GM18907 (cell line): ENCODE data around the gene NAP1L1.

ENCODE experiments used
- ATAC-seq: cut with Tn5 transposase; IDR thresholded peaks from one replicate; pipeline ENCODE4 v1.9.1; 2021; ENCODE audit warnings: mild to moderate bottlenecking, moderate library complexity; ENCODE audit not compliant: unreplicated experiment

Gene NAP1L1

DNA sequence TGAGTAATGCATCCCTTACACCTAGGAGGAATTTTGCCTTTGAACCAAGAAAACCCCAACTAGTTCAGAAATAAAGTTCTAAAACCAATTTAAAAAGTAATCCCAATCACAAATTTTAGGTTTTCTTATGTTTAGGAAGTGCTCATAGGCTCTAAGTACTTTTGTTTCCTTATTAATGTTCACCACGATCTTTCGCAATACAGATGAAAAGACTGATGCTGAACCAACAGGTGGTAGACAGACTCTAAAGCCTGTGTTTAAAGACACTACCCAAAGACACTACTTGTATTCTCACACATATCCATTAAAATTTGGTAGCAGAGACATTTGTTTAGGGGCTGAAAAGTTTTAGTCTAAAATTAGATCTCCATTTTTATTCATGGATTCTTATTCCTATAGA, 42.3 kb downstream of the NAP1L1 start:
- no peak for ATAC-seq

DNA sequence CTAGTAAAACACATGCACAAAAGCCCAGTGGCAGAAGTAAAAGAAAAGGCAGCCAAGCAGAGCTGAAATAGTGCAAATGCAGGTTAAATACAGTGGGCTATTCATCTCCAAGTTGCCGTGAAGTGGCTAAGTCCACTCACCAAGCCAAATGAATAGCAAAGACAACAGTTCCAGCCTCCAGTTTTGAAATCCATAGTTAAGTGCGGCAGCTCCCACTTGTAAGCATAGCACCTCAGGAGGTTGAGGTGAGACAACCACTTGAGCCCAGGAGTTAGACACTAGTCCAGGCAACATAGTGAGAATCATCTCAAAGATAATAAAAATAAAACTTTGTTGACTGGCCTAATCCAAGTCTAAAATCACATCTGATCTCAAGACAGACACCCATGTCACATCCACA, 43.1 kb downstream of the NAP1L1 start:
- ATAC-seq, result no peak

DNA sequence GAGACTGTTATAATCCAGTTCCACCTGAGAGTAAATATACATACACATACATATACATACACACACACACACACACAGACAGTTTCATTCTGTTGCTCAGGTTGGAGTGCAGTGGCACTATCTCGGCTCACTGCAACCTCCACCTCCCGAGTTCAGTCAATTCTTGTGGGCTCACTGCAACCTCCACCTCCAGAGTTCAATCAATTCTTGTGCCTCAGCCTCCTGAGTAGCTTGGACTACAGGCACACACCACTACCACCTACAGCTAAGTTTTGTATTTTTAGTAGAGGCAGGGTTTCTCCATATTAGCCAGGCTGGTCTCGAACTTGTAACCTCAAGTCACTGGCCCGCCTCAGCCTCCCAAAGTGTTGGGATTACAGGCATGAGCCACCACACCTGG, 44.0 kb downstream of the NAP1L1 start:
- ATAC-seq, result no peak

DNA sequence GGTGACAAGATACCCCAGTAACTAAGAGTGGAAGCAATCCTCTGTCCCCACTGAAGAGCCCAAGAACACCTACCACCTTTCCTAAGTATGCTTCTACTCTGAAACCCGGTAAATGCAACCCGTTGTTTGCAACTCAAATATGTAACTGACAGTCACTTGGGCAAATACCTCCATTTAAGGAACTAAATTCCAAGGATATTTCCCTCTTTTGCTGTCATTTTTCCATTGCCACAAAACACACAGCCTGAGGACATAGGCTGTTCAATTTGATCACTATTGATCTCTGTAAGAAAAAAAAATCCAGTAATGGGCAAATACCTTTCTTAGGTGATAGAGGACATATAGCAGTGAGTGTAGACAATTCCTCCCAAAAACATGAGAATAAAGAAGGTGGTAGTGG, 46.3 kb downstream of the NAP1L1 start:
- no peak for ATAC-seq

DNA sequence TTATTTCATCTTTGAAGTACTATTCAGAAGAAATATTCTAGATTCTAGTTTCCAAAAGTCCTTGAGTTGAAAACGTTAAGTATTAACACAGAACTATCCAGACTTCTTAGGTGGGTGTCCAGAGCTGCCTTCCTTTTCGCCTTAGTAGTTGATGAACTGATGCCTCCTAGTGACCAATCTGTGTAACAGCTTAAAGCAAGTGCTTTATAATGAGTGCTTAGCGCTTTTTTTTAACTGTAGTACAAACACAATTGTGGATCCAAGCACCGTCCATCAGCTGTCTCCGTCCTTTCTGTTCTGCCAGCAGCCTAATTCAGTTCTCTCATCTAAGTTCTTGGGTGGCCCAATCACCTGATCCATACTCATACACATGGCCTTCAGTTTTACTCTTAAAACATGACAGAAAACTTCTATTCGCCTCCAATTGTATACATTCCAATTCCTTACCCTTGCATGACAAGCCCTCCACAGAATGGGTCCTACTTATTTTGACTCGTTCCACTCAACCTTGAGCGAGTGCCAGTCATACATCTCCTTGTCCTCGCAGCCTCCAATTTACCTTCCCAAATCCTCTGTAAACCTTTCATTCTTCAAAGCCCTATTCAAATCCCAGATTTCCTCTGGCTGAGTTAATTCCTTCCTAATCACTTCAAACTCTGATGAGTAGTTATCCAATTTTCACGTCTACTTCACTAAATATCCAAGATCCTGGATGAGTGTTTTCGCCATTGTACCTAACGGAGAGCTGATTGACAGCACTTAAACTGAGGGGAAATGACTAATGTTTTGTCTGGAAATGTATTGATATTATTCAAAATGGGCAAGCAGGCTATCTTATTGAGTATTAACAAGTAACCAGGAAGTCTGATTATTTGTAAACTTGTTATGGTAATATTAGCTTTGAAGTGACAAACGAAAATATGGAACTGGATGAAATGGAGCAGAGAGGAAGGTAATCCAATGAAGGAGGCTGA, 47.1 kb downstream of the NAP1L1 start:
- peak; percentile 69 for ATAC-seq

DNA sequence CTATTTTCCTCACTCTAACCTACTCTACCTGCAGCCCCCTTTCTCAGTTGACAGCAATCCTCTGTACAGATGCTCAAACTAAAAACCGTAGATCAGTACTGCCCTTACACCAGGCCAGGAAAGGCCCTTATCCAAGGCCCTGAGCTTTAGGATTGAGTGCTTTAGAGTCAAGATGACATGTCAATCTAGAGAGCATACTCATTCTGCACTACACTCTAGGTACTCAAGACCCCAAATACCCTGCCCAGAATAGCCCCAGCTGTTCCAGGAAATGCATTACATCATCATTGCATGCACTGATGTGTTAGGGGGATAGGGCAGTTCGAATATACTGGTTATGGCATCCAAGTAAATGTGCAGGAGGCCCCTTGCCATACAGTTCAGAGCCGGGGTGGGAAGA, 49.4 kb downstream of the NAP1L1 start:
- ATAC-seq, result no peak

DNA sequence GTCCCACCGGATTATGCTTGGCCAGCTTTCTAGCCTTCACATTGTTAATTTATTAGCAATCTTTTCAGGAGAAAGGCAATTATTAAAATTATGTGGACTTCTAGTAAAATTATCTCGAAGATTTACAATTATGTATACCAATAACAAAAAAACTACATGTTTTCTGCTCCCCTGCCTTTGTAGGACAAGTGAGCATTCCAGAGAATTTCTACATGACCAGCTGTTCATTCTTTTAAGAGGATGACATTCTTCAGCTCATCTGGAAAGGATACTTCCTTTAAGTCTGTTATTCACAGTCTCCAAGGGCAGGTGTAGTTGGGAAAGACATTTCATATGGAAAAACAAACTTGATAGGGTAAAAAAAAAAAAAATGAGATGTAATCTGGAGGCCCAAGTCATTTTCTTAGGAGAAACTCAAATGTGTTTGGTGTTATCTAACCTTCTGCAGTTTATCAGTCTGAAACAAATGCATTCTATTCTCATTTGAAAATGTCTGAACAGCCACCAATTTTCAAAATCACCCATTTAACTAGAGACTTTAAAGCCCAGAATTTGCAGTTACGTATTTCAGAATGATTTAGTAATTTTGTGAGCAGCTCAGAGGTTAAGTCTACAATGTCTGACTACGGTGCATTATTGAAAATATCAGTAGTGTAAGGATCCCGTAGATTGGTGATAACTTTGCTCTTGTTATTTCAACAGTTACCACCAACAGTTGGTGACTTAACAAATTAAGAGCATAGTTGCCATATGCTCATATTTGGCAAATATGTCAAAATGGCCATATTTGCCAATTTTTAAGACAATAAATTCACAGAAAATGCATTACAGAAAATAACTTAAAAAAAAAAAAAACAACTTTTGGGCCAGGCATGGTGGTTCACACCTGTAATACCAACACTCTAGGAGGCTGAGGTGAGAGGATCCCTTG, 51.1 kb downstream of the NAP1L1 start:
- no peak for ATAC-seq

DNA sequence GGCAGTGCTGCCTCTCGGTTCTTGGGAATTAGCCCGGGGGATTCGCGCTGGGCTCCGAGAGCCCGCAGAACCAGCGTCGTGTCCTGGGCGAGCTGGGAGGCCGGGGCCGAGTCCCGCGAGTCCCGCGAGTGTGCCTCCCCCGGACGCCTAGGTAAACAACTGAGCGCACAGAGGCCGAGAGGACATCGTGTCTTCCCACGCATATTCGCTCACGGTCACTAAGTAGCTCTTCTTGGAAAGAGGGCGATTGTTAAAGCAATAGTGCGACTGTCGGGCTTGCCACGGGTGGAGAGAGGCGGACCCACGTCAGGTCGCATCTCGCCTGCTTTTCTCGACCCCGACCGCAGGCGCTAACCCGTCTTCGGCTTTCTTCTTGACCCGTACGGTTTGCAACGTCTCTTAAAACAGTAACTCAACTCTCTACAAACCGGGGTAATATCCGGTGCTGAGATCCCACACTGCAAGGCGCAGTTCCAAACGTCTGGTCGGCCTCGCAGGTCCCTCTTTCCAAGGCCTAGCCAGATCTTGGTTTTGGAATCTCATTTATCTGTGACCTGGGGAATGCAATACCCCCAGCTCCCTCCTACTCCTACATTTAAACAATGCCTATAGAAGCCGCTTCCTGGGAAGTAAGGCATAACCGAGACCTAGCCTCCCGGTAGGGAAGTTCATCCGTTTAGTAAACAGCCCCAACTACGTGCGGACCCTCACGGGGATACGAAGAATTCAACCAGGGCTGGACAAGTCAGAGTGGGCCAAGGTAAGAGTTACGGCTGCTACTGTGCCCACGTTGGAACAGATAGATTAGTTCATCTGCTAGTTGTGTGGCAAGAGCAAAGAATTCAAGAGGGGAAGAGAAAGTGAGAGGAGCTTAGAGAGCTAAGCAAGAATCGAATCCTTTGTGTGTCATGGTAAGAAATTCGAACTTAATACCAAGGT, 52.2 kb downstream of the NAP1L1 start:
- peak; percentile 35 for ATAC-seq

DNA sequence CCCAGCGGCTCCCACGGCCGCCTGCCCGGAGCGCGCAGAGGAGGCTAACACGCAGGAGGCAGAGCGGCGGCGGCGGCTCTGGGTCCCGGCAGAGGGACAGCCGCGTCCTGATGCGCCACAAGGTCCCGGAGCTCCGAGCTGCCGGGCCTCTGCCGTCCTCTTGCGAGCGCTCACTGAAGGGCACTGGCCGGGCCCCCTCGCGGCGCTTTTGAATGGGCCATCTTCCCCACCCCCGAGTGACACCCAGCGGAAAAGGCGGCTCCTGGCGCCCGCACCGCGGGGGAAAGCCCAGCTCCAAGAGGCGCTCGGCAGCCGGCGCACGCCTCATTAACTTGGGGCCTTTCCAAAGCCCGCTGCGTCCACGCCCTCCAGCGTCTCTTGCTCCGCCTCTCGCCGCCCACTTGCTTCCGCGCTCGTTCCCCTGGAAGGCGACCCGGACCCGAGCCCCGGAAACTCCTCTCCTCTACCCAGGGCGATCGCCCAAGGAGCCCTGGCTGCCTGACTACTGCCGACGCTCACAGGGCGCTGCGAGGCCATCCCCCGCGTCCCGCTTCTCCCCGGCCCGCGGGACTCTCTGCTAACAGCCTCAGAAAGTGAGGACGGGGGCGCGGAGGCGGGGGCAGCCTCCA, 53.0 kb downstream of the NAP1L1 start, which contains the start of gene PHLDA1:
TSS of gene PHLDA1 (minus strand) at position 363 of the 629 bp plus-strand sequence.
- ATAC-seq, result peak; percentile 87

DNA sequence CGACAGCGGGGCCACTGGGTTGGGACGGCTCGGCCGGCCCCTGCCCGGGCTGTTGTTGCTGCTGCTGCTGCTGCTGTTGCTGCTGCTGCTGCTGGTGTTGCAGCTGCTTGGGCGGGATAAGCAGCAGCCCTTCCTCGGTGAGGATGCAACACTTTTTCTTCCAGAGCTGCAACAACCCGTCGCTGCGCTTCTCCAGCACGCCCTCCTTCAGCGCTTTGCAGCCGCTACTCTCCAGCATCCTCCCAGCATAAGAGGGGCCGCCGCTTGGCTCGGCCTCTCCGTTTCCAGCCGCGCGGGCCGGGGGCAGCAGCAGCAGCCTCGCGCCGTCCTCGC, 53.4 kb downstream of the NAP1L1 start:
- ATAC-seq, result peak; percentile 12

DNA sequence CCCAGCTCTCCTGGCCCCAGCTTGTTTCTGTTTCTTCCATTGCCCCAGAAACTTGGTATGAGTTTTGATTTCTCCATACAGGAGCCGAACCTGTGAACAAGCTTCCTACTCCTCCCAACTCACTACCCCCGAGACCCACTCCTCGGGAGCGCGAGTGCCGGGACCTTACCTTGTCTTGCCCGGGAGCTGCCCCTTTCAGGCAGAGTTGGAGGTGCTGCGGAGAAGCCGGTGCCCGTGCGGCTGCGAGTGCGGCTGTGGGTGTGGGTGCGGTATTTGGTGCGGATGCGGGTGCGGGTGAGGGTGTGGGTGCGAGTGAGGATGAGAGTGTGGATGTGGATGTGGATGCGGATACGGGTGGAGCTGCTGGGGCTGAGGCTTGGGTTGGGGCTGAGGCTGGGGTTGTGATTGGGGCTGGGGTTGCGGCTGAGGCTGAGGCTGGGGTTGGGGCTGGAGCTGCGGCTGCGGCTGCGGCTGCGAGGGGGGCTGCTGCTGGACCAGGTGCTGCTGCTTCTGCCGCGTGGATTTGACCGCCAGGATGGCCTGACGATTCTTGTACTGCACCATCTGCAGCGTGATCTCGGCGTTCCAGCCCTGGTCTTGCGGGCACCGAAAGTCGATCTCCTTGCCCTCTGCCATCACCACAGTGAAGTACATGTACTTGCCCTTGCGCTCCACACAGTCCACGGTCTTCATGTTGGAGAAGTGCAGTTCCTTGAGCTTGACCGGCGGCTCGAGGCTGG, 54.0 kb downstream of the NAP1L1 start:
- no peak for ATAC-seq

DNA sequence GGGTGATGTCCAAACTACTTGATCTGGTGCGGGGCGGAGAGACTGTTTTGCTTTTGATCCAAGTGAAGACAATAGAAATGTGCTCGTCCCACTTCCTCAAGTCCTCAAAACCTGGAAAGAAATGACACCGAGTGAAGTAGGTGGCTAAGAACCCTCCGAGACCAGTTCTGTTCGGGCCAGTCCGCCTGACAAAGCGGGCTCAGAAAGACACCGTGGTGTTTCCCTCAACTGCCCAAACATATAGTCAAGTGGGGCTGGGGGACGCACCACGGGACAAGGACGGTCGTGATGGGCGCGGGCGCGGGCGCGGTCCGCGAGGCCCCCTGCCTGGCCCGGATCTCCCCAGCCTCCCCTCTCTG, 54.5 kb downstream of the NAP1L1 start:
- ATAC-seq, result no peak

DNA sequence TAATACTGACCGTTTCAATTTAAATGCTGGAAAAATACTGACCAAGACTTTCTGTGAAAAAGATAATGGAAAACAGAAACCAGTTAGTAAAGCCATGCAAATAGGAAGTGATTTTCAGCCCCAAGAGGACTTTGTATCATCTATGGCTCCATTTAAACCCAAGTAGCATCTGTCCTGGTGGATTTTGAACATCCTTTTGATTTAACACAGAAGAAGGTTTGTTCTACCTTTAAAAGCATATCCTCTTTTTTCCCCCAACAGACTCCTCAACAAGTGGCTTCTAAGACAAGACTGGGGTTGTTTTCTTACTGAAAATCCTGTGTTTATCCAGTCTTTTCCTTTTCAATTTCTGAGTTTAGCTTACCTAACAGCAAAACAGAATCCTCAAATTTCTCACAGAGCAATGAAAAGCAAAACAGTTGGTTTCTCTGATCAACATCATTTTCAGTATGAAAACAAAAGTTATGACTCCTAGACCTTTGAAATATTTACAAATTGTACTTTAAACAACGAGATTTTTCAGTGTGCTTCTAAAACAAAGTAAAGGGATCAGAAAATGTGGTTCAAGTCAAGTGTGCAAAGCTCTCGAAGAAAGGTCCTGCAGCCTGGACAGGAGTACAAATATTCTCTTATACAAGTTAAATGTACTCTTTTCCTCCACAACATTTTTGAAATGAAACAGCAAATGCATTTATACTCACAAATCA, 55.8 kb downstream of the NAP1L1 start:
- ATAC-seq, result no peak

DNA sequence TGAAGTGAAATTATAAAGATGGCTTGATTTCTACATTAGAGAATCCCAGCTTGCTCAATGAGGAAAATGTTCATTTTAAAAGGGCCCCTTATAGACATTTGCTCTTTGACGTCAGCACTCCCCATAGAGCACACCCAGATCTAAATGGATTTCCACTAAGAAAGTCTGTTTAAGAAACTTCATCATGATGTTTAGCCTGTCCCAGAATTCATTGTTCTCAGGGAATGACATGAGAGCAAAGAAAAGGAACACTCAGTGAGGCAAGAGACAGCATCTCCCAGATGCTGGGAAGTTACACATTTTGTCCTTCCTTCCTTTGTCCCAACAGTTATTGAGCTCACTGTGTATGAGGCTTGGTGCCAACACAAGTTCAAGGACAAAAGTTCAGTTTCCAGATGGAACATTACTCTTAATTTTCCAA, 57.8 kb downstream of the NAP1L1 start:
- ATAC-seq, result no peak

DNA sequence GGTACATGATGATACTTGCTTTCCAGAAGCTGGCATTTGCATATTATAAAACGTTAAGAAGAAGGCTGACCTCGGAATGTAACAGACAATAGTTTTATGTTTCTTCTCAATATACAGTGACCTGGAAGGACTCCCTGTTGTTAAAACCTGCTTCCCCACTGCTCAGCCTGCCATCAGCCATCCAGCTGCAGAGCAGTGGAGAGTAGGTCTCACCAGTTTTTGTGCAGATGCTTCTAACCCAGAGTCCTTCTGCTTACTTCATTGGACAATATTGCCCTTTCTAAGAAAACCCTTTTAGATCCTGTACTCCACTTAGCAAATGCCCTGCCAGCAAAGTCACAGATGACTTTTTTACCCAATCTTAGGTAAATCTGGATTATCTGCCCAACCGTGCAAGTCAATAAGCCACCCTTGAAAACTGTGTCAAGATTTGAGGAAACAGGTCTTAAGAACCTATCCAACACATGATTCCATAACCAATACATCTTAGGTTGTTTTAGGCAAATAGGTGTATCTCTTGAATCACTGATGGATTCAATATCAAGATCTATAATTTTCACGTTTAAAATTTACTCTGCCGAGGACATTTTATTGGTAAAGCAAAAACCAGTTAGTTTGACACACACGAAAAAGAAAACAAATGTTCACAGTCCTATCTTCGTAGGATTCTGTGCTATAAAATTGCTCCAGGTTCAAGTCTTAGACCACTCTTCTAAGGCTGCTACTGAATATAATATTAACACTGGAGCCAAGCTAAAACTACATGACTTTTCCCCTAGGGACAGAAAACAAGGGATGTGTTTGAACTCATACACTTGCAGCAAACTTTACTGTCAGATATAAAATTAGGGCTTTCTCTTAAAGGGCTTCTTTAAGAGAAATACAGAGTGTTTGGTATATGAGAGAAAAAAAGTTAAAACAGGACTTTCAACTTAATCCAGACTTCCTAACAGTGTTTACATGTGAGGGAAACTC, 58.6 kb downstream of the NAP1L1 start:
- ATAC-seq, result no peak

DNA sequence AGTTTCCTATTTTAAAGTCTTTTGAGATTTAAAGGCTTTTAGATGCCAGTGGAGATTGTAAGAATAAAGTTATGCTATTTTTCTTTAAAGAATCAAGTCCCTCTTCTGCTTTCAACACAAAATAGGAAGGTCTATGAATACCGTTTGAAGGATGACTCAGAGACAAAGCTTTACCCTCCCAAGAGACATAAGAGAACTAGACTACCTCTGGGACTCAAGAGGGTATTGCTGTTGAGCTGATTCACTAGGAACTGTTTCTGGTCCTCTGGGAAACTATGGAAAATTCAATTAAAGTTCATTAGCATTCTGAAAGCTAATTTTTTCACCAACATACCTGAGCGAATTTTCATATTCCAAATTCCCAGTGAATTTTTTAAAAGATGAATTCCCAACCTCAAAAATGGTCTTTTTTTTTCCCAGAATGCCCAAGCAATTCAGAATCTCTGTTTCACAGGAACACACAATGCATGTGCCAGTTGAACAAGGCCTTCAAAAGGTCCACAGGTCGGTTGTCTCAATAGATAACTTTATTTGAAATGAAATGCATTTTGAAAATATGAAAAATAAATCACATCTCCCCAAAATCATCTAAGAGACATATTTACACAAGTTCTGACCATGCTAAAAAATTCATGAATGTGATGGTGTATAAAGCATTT, 59.4 kb downstream of the NAP1L1 start:
- no peak for ATAC-seq

DNA sequence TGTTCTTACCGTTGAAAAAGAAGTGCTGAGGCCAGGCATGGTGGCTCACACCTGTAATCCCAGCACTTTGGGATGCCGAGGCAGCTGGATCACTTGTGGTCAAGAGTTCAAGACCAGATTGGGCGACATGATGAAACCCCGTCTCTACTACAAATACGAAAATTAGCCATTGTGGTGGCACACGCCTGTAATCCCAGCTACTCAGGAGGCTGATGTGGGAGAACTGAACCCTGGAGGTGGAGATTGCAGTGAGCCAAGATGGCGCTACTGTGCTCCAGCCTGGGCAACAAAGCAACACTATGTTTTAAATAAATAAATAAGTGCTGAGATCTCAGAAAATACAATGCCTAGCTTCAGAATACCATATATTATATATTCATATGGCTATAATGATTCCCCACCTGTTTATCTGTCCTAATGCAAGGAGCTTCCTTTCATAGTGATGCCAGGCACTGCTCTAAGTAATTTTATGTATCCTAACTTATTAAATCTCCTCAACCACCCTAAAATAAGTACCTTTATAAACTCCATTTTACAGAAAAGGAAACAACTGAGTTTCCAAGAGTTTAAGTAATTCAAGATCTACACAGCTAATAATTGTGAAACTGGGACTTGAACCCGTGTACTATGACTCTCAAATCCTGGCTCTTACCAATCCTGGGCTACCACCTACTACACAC, 60.2 kb downstream of the NAP1L1 start:
- ATAC-seq, result no peak
